GM12878 (cell line): ENCODE measurements around the gene IL31. TPM values are rescaled to one million over a fixed set of nuclear protein-coding genes. Genes with fewer than 3 reads are reported as not detected.

Experiments used
- ATAC-seq: fragments of 200-7000 bp; cut with Tn5 transposase; 3 replicates; pipeline ENCODE4 v1.9.1; 2020; ENCODE audit warnings: mild to moderate bottlenecking, moderate library complexity
- BruUV-seq: library from RNA; stranded (reverse); fragments of 400-500 nt; replicated peaks from 2 replicates; lab custom pipeline; 2021; lab: Mats Ljungman, UMichigan
- CTCF ChIA-PET: fragments of 300-600 bp; sonication (Branson Sonifier 250); formaldehyde crosslinking; extraction: SDS; loops from one replicate; lab custom pipeline; 2021; ENCODE audit warnings: inconsistent platforms; lab: Yijun Ruan, JAX
- POLR2A ChIA-PET: fragments of 350-600 bp; formaldehyde crosslinking; extraction: SDS; loops from one replicate; lab custom pipeline; 2021; ENCODE audit warnings: inconsistent platforms; lab: Charles Lee
- RAD21 ChIA-PET: fragments of 300-600 bp; sonication (Branson Sonifier 250); formaldehyde crosslinking; loops from one replicate; lab custom pipeline; 2023; ENCODE audit warnings: antibody characterized with exemption; ENCODE audit not compliant: unreplicated experiment; lab: Charles Lee
- SMC1A ChIA-PET: fragments of 300-600 bp; sonication (Branson Sonifier 250); formaldehyde crosslinking; loops from one replicate; lab custom pipeline; 2023; ENCODE audit not compliant: unreplicated experiment, uncharacterized antibody; lab: Charles Lee
- DNase-seq: peaks from one replicate; pipeline ENCODE4 v3.0.0-alpha.2; 2011; ENCODE audit warnings: low read depth, low spot score
- FAIRE-seq: peaks from 3 replicates; lab custom pipeline; 2011; peaks lifted over from hg19 to GRCh38; lab: Jason Lieb, UNC
- H2AFZ ChIP-seq: 2 replicates; pipeline ENCODE4 v1.6.0; 2011; ENCODE audit warnings: low read depth, low read length, control low read depth; ENCODE audit not compliant: control insufficient read depth
- H3K27ac ChIP-seq: 2 replicates; pipeline ENCODE4 v1.5.1; 2011; ENCODE audit warnings: control low read depth; ENCODE audit not compliant: control insufficient read depth, insufficient read depth
- H3K27me3 ChIP-seq, 2 experiments: replicated peaks in 1 of 2; 2 replicates each; pipeline versions ENCODE4 v1.6.0 to v1.6.1; 2011; ENCODE audit warnings: low read length in 1 of 2; ENCODE audit not compliant: control insufficient read depth in 2 of 2, insufficient read depth in 2 of 2
- H3K36me3 ChIP-seq, 2 experiments: 2 replicates each; pipeline ENCODE4 v1.5.1; 2011; ENCODE audit warnings: low read length in 1 of 2; ENCODE audit not compliant: control insufficient read depth in 2 of 2, insufficient read depth in 2 of 2
- H3K4me1 ChIP-seq: 2 replicates; pipeline ENCODE4 v1.6.1; 2011; ENCODE audit warnings: mild to moderate bottlenecking, low read length, moderate library complexity, mixed read lengths; ENCODE audit not compliant: control insufficient read depth, insufficient read depth
- H3K4me2 ChIP-seq: 2 replicates; pipeline ENCODE4 v1.6.0; 2011; ENCODE audit warnings: control low read depth; ENCODE audit not compliant: control insufficient read depth, insufficient read depth
- H3K4me3 ChIP-seq: fragments of 200-600 bp; sonication (generic); 2 replicates; pipeline ENCODE4 v1.5.1; 2016
- H3K79me2 ChIP-seq: 2 replicates; pipeline ENCODE4 v1.6.0; 2011; ENCODE audit warnings: low read length; ENCODE audit not compliant: control insufficient read depth, insufficient read depth
- H3K9ac ChIP-seq: 2 replicates; pipeline ENCODE4 v1.8.0; 2011; ENCODE audit warnings: low read length, control low read depth, mixed read lengths; ENCODE audit not compliant: control insufficient read depth, insufficient read depth
- H3K9me3 ChIP-seq: replicated peaks from 3 replicates; pipeline ENCODE4 v1.5.1; 2011; ENCODE audit warnings: mild to moderate bottlenecking, low read length; ENCODE audit not compliant: control insufficient read depth, insufficient read depth
- H4K20me1 ChIP-seq: 2 replicates; pipeline ENCODE4 v1.6.0; 2011; ENCODE audit not compliant: control insufficient read depth, insufficient read depth
- CHD2 ChIP-seq: IDR thresholded peaks from 2 replicates; pipeline ENCODE4 v1.6.1; 2011; ENCODE audit warnings: low read depth, low read length, improper control_type of control experiment, borderline replicate concordance
- CREM ChIP-seq: IDR thresholded peaks from 2 replicates; pipeline ENCODE4 v1.6.1; 2014; ENCODE audit warnings: antibody characterized with exemption, low read depth
- E4F1 ChIP-seq: fragments of 450-650 bp; IDR thresholded peaks from 2 replicates; pipeline ENCODE4 v1.6.1; 2018; ENCODE audit warnings: borderline replicate concordance, mild to moderate bottlenecking; ENCODE audit not compliant: partially characterized antibody
- GABPA ChIP-seq: IDR thresholded peaks from 2 replicates; pipeline ENCODE4 v1.6.1; 2014; ENCODE audit warnings: antibody characterized with exemption, low read depth, mild to moderate bottlenecking, inconsistent platforms
- IKZF2 ChIP-seq, 2 experiments: fragments of 450-650 bp; IDR thresholded peaks; 2 replicates each; pipeline ENCODE4 v1.6.1; 2017; ENCODE audit warnings: mild to moderate bottlenecking in 2 of 2, moderate library complexity in 2 of 2
- MEF2A ChIP-seq: IDR thresholded peaks from 2 replicates; pipeline ENCODE4 v1.6.1; 2011; ENCODE audit warnings: low read depth, mild to moderate bottlenecking, low read length, moderate library complexity; ENCODE audit not compliant: insufficient read depth
- NFXL1 ChIP-seq: fragments of 450-650 bp; IDR thresholded peaks from 2 replicates; pipeline ENCODE4 v1.6.1; 2017; ENCODE audit warnings: antibody characterized with exemption, mild to moderate bottlenecking, borderline replicate concordance
- NFYB ChIP-seq: IDR thresholded peaks from 2 replicates; pipeline ENCODE4 v1.6.1; 2011; ENCODE audit warnings: low read depth, mild to moderate bottlenecking, low read length, improper control_type of control experiment, moderate library complexity; ENCODE audit not compliant: insufficient read depth
- POU2F2 ChIP-seq: IDR thresholded peaks from 3 replicates; pipeline ENCODE4 v1.6.1; 2011; ENCODE audit warnings: low read depth, mild to moderate bottlenecking, low read length, borderline replicate concordance
- RB1 ChIP-seq: fragments of 450-650 bp; formaldehyde crosslinking; IDR thresholded peaks from 2 replicates; pipeline ENCODE4 v1.6.1; 2017; ENCODE audit warnings: mild to moderate bottlenecking, borderline replicate concordance
- RCOR1 ChIP-seq: conservative IDR thresholded peaks from 2 replicates; pipeline ENCODE4 v1.6.1; 2012; ENCODE audit warnings: low read depth, low read length, improper control_type of control experiment
- SIX5 ChIP-seq: IDR thresholded peaks from 2 replicates; pipeline ENCODE4 v1.6.1; 2011; ENCODE audit warnings: mild to moderate bottlenecking, low read depth, low read length, moderate library complexity; ENCODE audit not compliant: severe bottlenecking
- SUPT20H ChIP-seq: IDR thresholded peaks from 2 replicates; pipeline ENCODE4 v1.6.1; 2011; ENCODE audit warnings: low read depth, mild to moderate bottlenecking, low read length, moderate library complexity, borderline replicate concordance; ENCODE audit not compliant: control insufficient read depth
- TBL1XR1 ChIP-seq: IDR thresholded peaks from 2 replicates; pipeline ENCODE4 v1.6.1; 2012; ENCODE audit warnings: low read depth, low read length, improper control_type of control experiment
- TCF12 ChIP-seq: IDR thresholded peaks from 2 replicates; pipeline ENCODE4 v1.6.1; 2011; ENCODE audit warnings: low read depth, mild to moderate bottlenecking, low read length
- USF1 ChIP-seq: IDR thresholded peaks from 2 replicates; pipeline ENCODE4 v1.6.1; 2011; ENCODE audit warnings: borderline replicate concordance, low read depth, mild to moderate bottlenecking, moderate library complexity, mixed read lengths, low read length; ENCODE audit not compliant: insufficient read depth; ENCODE audit errors: extremely low read length
- ZZZ3 ChIP-seq: IDR thresholded peaks from 2 replicates; pipeline ENCODE4 v1.6.1; 2011; ENCODE audit warnings: low read depth; ENCODE audit not compliant: control insufficient read depth, insufficient read length
- WGBS: methylation state at CpG from one replicate; pipeline ENCODE4 v1.1.6; 2016; ENCODE audit warnings: low lambda C conversion rate; ENCODE audit not compliant: insufficient replicate concordance, insufficient coverage; ENCODE audit errors: missing lambda C conversion rate; 5-methylcytosine and 5-hydroxymethylcytosine counted together
- in situ Hi-C: fragments of 300-500 bp; cut with MboI; formaldehyde crosslinking; loops from 9 replicates; pipeline ENCODE4 v1.14.3; 2018; ENCODE audit warnings: mixed read lengths
- intact Hi-C: fragments of 100-400 bp; cut with micrococcal nuclease; formaldehyde crosslinking; loops from one replicate; pipeline ENCODE4 v1.14.2; 2022; ENCODE audit not compliant: unreplicated experiment
- polyA plus RNA-seq, 11 experiments: library from polyadenylated mRNA; depleted of rRNA in 4 of 11; unstranded in 6 of 11; stranded (reverse) in 5 of 11; fragments of >200 nt; fragmentation: Nextera tagmentation in 4 of 11; fragmentation: Illumina TruSeq in 1 of 11; extraction: Ambion mirVana in 4 of 11; extraction: Trizol in 1 of 11; gene quantifications; 1 replicate in 1 of 11; 2 replicates in 10 of 11; pipeline versions ENCODE4 v1.2.1 to v1.2.3, GENCODE V29; 2011 to 2016; ENCODE audit warnings: inconsistent platforms in 2 of 11, missing spikeins in 2 of 11, low read depth in 1 of 11
- total RNA-seq, 4 experiments: library from RNA; depleted of rRNA in 3 of 4; stranded (reverse); fragments of >200 nt in 3 of 4; fragmentation: Illumina TruSeq in 1 of 4; extraction: Trizol in 1 of 4; gene quantifications; 2 replicates each; pipeline versions ENCODE4 v1.2.1 to v1.2.3, GENCODE V29; 2013 to 2021

The IL31 gene
- total and polyA plus RNA-seq, 10 of the 15 experiments (the other 5 are each of a cell fraction or from before 2014, with no cell fraction given): not detected

- WGBS: 75% methylated on average over 9 of the region's 9 CpGs
- no peaks in the 10 kb centered on the region for H3K36me3 ChIP-seq
- no peak overlapping the region for H3K9ac ChIP-seq
- ChIA-PET RAD21 (no interaction called here), SMC1A (no interaction called here), CTCF (interaction anchor here (1.5 kb wide), 1 partner anchor 15 kb away, joined by 4 read pairs; no protein-coding TSS in a partner anchor), POLR2A (no interaction called here)
- no peak for FAIRE-seq
- H3K4me1 ChIP-seq: no peaks in the 10 kb centered on the region
- in situ Hi-C loops: no loop called here
- H3K27ac ChIP-seq: no peak overlapping the region
- no peak overlapping the region for H2AFZ ChIP-seq
- no peaks in the 10 kb centered on the region for H4K20me1 ChIP-seq
- no peak for ATAC-seq
- intact Hi-C loops: no loop called here
- DNase-seq: no peak
- H3K4me2 ChIP-seq: no peak overlapping the region
- H3K27me3 ChIP-seq: no peaks in the 10 kb centered on the region; a peak in 1 of 4 replicates
- no peaks in the 10 kb centered on the region for H3K79me2 ChIP-seq
- BruUV-seq: no TSS peak
- no peak overlapping the region for H3K4me3 ChIP-seq
- H3K9me3 ChIP-seq: no peaks in the 10 kb centered on the region
- TF ChIP-seq TCF12 (no peak), CREM (no peak), TBL1XR1 (no peak), USF1 (no peak), RB1 (no peak), CHD2 (no peak), POU2F2 (no peak), GABPA (no peak), RCOR1 (no peak), SUPT20H (no peak), SIX5 (no peak), E4F1 (no peak), NFXL1 (no peak), ZZZ3 (no peak), IKZF2 (IDR thresholded peaks at IDR 0.05) (no peak), NFYB (no peak), MEF2A (no peak)
These were observed 21.3 kb downstream of the IL31 start for GRCh38 chr12:122152754-122153153.
